DOHH2 (cell line): ENCODE measurements around the gene BCL11B.

ENCODE experiments used
- H3F3A ChIP-seq: fragments of 200-600 bp; sonication (generic), shearing (Covaris generic); 2 replicates; pipeline ENCODE4 v1.6.0; 2016; ENCODE audit warnings: antibody characterized with exemption, mild to moderate bottlenecking; ENCODE audit not compliant: control insufficient read depth, insufficient read depth
- H3K27ac ChIP-seq: fragments of 200-600 bp; sonication (generic); 2 replicates; pipeline ENCODE4 v1.5.1; 2014; ENCODE audit warnings: low read depth, mild to moderate bottlenecking, low read length, moderate library complexity
- H3K27me3 ChIP-seq: fragments of 200-600 bp; sonication (generic); 2 replicates; pipeline ENCODE4 v1.6.1; 2014; ENCODE audit warnings: mild to moderate bottlenecking, low read length, mixed read lengths; ENCODE audit not compliant: control insufficient read depth
- H3K36me3 ChIP-seq: fragments of 200-600 bp; sonication (generic); 2 replicates; pipeline ENCODE4 v1.6.1; 2014; ENCODE audit warnings: mild to moderate bottlenecking, low read length, moderate library complexity, mixed read lengths; ENCODE audit not compliant: control insufficient read depth
- H3K4me1 ChIP-seq: fragments of 200-600 bp; sonication (generic); 2 replicates; pipeline ENCODE4 v1.6.1; 2014; ENCODE audit warnings: mild to moderate bottlenecking, low read length, mixed read lengths; ENCODE audit not compliant: control insufficient read depth
- H3K4me2 ChIP-seq: fragments of 200-600 bp; sonication (generic); 2 replicates; pipeline ENCODE4 v1.6.0; 2014; ENCODE audit warnings: mild to moderate bottlenecking, low read length, moderate library complexity
- H3K4me3 ChIP-seq: fragments of 200-600 bp; sonication (generic); 2 replicates; pipeline ENCODE4 v1.5.1; 2014; ENCODE audit warnings: mild to moderate bottlenecking, low read length, mixed read lengths
- H3K79me2 ChIP-seq: fragments of 200-600 bp; sonication (generic); 2 replicates; pipeline ENCODE4 v1.6.1; 2014; ENCODE audit warnings: mild to moderate bottlenecking, low read length, mixed read lengths; ENCODE audit not compliant: control insufficient read depth
- H3K9me2 ChIP-seq: fragments of 200-600 bp; sonication (generic); replicated peaks from 2 replicates; pipeline ENCODE4 v1.6.1; 2014; ENCODE audit warnings: mild to moderate bottlenecking, low read length, mixed read lengths; ENCODE audit not compliant: control insufficient read depth
- H3K9me3 ChIP-seq: fragments of 200-600 bp; sonication (generic); 2 replicates; pipeline ENCODE4 v1.6.1; 2014; ENCODE audit warnings: antibody characterized with exemption, low read length, mixed read lengths; ENCODE audit not compliant: control insufficient read depth, insufficient read depth
- H4K20me1 ChIP-seq: fragments of 200-600 bp; sonication (generic); 2 replicates; pipeline ENCODE4 v1.6.0; 2014; ENCODE audit warnings: low read depth, mild to moderate bottlenecking, antibody characterized with exemption, low read length, moderate library complexity; ENCODE audit not compliant: control insufficient read depth, insufficient read depth
- CTCF ChIP-seq: fragments of 200-600 bp; sonication (generic); IDR thresholded peaks from one replicate; pipeline ENCODE4 v1.5.1; 2014; ENCODE audit warnings: antibody characterized with exemption, mild to moderate bottlenecking, low read depth, low read length; ENCODE audit not compliant: poor library complexity, severe bottlenecking
- EZH2phosphoT487 ChIP-seq: fragments of 200-600 bp; sonication (generic); IDR thresholded peaks from 2 replicates; pipeline ENCODE4 v1.6.1; 2017; ENCODE audit warnings: borderline replicate concordance, mild to moderate bottlenecking, antibody characterized with exemption, low read length, moderate library complexity, mixed read lengths

BCL11B gene

GRCh38 chr14:99313234-99313633 lies 41.2 kb upstream of the BCL11B start:
- Histone ChIP-seq H3K4me3 (no peak overlapping the region), H3K27me3 (no peaks in the 10 kb centered on the region), H3K36me3 (no peaks in the 10 kb centered on the region), H3K27ac (no peak overlapping the region), H3K79me2 (no peaks in the 10 kb centered on the region), H3K9me2 (no peaks in the 10 kb centered on the region), H4K20me1 (no peaks in the 10 kb centered on the region), H3K4me1 (no peaks in the 10 kb centered on the region), H3F3A (no peaks in the 10 kb centered on the region), H3K9me3 (no peaks in the 10 kb centered on the region), H3K4me2 (no peak overlapping the region)
- no peak for TF ChIP-seq EZH2phosphoT487
- no peak for TF ChIP-seq CTCF

- H3K36me3 ChIP-seq: no peaks in the 10 kb centered on the region
- no peaks in the 10 kb centered on the region for H3F3A ChIP-seq
- H3K4me2 ChIP-seq: no peak overlapping the region
- no peaks in the 10 kb centered on the region for H4K20me1 ChIP-seq
- no peak for TF ChIP-seq CTCF
- TF ChIP-seq EZH2phosphoT487: no peak
- no peaks in the 10 kb centered on the region for H3K9me2 ChIP-seq
- H3K27ac ChIP-seq: no peak overlapping the region
- H3K4me1 ChIP-seq: no peaks in the 10 kb centered on the region
- H3K27me3 ChIP-seq: no peaks in the 10 kb centered on the region
- no peak overlapping the region for H3K4me3 ChIP-seq
- no peaks in the 10 kb centered on the region for H3K9me3 ChIP-seq
- no peaks in the 10 kb centered on the region for H3K79me2 ChIP-seq
Observed at GRCh38 chr14:99312106-99312505, 40.1 kb upstream of the BCL11B start.

GRCh38 chr14:99309220-99309766 lies 37.3 kb upstream of the BCL11B start:
- H3K4me3 ChIP-seq: no peak overlapping the region

More at GRCh38 chr14:99309220-99309766, 37.3 kb upstream of the BCL11B start:
- Histone ChIP-seq H3K27me3 (no peaks in the 10 kb centered on the region), H3K9me3 (no peaks in the 10 kb centered on the region), H3K36me3 (no peaks in the 10 kb centered on the region), H3K4me2 (no peak overlapping the region), H3K4me1 (no peaks in the 10 kb centered on the region), H3K79me2 (no peaks in the 10 kb centered on the region), H3K9me2 (no peaks in the 10 kb centered on the region), H3K27ac (no peak overlapping the region), H3F3A (no peaks in the 10 kb centered on the region), H4K20me1 (no peaks in the 10 kb centered on the region)
- TF ChIP-seq CTCF: no peak
- no peak for TF ChIP-seq EZH2phosphoT487
